ENCODE data around the gene AP1AR.
"Not testable (repeated sequence)": the region's sequence is repeated elsewhere in the genome, so short reads cannot be mapped to it uniquely, and the experiment has no call there.

AP1AR gene

DNA sequence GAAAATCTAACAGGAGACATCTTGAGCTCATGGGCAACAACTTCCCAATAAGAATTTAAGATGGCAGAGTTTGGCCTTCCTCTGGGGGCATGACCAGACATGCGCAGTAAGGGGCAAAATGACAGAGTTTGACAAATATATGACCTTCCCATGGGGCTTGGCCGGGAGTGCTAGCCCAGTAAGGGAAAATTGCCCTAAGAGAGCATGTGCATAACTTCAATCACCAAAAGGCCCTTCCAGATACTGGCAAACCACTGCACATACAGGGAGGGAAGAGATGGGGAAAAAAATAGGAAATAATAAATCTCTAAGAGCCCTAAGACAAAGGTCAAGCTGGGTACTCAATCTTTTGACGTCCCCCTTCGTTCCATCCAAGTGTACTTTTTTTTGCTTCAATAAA lies 40.7 kb downstream of the AP1AR start:
- in situ Hi-C loops (cut with MboI; ENCODE audit: low pct_unique_long_range_greater_than_20kb, low sequenced_read_pairs), result no loop called here
- DNase-seq, result no peak

DNA sequence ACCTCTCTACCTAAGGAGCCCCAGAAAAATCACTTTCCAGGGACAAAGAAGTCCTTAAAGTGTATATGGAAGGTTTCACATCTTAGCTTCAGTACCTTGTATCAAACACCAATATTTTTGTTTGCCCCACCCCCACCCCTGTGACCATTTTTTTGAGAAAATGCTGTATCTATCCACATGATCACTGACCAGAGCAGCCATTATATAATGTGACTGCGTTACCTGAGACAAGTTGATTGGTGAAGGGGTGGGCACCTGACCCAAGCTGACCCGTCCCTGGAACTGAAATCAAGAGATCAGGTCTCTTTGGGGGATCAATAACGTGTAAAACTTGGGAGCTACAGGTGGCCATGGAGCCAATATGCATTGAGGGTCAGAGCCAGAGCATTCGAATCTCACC lies 43.4 kb downstream of the AP1AR start:
- DNase-seq, result no peak
- in situ Hi-C loops (cut with MboI; ENCODE audit: low pct_unique_long_range_greater_than_20kb, low sequenced_read_pairs), result no loop called here

DNA sequence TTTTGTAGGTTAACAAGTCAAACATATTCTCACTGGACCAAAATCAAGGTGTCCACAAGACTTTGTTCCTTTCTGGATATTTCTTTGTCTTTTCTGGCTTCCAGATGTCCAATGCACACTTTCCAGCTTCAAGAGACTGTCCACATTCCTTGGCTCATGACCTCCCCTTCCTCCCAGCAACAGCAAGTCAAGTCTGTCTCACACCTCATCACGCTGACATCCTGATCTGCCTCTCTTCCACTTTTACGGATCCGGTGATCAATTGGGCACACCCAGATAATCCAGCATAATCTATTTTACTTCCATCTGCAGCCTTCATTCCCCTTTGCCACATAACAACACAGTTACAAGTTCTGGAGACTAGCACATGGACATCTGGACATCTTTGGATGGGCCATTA lies 44.5 kb downstream of the AP1AR start:
- in situ Hi-C loops (cut with MboI; ENCODE audit: low pct_unique_long_range_greater_than_20kb, low sequenced_read_pairs), result no loop called here
- DNase-seq, result no peak

DNA sequence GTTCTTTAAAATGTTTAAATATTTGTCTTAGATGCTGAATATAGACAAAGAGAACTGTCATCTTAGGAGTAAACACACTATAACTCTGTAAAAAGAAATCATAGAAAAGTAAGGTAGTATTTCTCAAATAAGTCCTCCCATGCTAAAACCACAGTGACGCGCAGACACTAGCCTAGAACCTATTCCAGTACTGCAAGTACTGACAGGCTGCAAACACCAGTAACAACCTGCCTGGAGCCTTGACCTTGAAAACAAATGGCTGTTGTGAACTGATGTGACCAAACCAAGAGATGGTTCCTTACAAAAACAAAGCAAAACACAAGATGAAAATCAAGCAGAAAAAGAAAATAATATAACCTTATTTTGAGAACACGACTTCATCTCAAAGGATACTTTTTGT lies 45.6 kb downstream of the AP1AR start:
- in situ Hi-C loops (cut with MboI; ENCODE audit: low pct_unique_long_range_greater_than_20kb, low sequenced_read_pairs), result no loop called here
- DNase-seq, result no peak

DNA sequence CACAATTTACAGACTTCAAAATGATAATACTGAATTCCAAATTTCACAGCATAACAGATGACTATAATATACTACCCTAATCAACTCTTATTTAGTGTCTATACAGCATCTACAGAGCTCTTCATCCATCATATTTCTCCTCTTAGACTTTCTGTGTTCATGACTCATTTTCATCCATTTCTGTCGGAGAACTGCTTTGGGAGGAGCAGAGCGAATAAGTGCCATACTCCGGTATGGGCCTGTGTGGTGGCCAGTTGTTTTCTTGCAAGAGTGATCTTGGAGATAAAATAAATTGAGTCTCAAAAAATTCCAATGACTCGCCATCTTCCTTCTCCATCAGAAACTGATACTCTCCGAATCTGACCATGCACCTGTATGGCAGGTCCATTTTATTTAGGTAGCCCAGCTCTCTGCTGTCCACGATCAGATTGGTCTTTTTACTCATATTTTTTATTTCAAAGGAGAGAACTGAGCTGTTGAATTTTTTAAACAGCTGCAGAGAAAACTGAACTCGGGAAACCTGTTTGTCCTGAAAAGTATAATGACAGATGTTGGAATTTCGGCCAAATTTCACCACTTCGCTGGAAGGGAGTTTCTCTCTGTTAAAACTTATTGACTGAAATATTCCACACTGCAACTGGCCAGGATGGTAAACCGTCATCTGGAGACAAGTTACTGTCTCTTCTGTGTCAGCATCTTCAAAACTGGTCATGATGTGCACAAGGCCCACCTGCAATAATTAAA lies 46.3 kb downstream of the AP1AR start:
- in situ Hi-C loops (cut with MboI; ENCODE audit: low pct_unique_long_range_greater_than_20kb, low sequenced_read_pairs), result no loop called here

DNA sequence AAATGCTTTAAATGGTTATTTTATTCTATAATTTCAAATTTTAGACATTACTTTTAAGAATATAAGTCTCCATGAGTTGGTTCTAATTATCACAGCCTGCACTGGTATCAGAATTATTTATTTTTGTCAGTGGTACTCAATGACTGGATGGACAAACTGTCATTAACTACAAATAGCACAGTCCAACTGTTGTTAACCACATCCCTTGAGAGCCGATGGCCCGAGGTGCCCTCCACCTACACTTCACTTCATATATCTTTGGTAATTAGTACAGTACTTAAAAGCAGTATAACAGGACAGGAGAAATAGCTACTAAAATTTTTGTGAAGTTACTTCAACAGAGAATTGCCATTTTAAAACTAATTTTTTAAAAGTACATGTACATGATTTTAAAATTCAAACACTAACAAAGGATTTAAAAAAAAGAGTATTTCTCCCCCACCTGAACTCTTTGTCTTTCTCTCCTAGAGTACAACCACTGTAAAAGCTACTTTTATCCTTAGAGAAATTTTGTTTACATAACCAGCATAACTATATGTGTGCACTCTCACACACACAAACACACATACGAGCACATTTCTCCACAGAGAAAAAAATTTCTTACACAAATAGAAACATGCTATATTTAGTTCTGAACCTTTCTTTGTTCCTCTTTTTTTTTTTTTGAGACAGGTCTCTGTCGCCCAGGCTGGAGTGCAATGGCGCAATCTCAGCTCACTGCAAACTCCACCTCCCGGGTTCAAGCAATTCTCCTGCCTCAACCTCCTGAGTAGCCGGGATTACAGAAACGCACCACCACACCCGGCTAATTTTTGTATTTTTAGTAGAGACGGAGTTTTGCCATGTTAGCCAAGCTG lies 47.7 kb downstream of the AP1AR start:
- DNase-seq, result peak; percentile 84
- in situ Hi-C loops (cut with MboI; ENCODE audit: low pct_unique_long_range_greater_than_20kb, low sequenced_read_pairs), result no loop called here

More for the DNA sequence above, 46.3 kb downstream of the AP1AR start:
- DNase-seq, result no peak

DNA sequence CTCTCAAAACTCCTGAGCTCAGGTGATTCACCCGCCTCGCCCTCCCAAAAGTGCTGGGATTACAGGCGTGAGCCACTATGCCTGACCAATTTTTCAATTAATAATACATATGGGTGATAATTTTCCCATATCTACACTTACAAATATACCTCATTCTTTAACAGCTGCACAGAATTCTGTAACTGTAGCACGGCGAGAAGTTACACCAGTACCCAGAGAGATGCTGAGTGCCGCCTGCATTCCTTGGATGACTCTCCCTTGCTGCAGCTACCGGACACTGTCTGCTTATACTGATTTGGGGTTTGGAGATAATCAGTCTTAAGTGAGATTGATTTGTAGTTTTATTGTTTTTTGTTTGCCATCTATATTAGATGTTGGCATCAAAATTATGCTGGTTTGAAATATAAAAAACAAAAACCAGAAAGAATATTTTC lies 48.3 kb downstream of the AP1AR start:
- in situ Hi-C loops (cut with MboI; ENCODE audit: low pct_unique_long_range_greater_than_20kb, low sequenced_read_pairs), result no loop called here
- no peak for DNase-seq

DNA sequence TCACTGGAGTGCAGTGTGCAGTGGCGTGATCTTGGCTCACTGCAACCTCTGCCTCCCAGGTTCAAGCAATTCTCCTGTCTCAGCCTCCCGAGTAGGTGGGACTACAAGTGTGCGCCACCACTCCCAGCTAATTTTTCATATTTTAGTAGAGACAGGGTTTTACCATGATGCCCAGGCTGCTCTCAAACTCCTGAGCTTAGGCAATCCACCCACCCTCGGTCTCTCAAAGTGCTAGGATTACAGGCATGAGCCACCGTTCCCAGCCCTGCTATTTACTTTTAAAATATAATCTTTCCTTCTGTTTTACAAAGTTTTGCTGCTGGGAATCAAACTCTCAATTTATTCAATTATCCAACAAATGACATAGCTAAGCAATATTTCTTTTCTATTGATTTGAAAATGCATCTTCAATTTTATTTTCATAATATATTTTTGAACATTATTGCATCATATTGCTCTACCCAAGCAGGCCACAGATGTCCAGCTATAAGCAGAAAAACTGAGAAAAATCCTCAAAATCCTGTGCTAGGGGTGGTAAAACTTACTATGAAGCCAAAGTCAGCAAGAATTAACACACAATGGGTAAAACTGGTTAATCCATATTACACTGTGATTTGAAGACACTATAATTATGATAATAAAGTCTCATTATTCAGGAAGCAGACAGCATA lies 48.9 kb downstream of the AP1AR start:
- DNase-seq, result no peak
- in situ Hi-C loops (cut with MboI; ENCODE audit: low pct_unique_long_range_greater_than_20kb, low sequenced_read_pairs), result no loop called here

DNA sequence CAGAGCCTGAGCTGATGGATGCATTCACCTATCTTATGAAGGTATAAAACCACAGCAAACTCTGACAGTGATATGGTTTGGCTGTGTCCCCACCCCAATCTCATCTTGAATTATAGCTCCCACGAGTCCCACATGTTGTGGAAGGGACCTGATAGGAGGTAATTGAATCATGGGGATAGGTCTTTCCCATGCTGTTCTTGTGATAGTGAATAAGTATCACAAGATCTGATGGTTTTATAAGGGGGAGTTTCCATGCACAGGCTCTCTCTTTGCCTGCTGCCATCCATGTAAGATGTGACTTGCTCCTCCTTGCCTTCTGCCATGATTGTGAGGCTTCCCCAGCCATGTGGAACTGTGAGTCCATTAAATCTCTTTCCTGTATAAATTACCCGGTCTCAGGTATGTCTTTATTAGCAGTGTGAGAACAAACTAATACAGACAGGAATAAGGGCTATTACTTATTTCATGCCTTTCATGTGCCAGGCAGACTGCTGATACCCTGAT lies 50.4 kb downstream of the AP1AR start:
- DNase-seq; in situ Hi-C loops (cut with MboI; ENCODE audit: low pct_unique_long_range_greater_than_20kb, low sequenced_read_pairs): not testable (repeated sequence)

DNA sequence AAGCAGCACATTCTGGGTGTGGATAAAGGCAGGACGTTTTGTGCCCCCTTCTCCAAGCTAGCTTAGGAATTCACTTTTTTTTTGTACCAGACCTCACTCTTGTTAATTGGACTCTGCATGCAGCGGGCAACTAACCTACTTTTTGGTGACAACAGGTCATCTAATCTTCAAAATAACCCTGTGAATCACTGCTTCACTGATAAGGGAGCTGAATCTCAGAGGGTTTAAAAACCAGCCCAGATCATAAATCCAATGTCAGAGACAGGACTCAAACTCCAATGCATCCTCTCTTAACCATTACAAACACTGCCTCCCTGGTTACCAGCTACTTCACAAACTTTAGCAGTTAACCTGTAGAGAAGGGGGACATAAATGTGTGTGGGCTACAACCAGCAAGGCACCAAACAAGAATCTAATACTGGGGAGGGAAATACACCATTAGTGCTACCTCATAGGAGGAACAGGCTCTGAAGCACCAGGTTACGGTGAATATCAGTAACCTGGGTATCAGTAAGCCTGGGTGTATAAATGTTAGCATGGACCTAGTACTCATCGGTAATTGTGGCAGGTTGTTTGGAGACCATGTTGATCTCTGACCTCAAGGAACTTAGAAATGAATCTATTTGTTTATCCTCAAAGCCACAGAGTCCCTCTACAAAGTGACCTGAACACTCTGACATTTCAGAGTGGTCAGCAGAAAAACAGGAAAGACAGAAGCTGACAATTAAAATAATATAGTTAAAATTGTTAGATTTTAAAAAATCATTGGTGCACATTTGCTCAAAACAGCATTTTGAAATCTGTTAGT lies 51.5 kb downstream of the AP1AR start:
- no peak for DNase-seq
- in situ Hi-C loops (cut with MboI; ENCODE audit: low pct_unique_long_range_greater_than_20kb, low sequenced_read_pairs), result no loop called here

DNA sequence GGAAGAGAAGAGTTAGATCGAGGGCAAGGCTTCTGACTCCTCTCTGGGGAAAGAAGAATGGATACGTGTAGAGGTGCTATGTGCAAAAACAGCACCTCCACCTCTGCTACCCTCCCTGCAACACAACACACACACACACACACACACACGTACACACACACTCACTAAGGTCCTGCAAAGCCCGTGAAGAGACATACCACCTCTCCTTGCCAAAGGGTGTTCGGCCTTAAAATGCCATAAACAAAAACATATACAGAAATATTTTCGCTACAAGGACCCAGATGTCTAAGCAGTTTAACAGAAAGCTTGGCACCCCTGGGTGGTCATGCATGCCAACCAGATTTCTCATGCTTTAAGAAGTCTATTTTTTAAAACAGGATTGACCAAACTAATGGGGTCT lies 52.6 kb downstream of the AP1AR start:
- DNase-seq, result no peak
- in situ Hi-C loops (cut with MboI; ENCODE audit: low pct_unique_long_range_greater_than_20kb, low sequenced_read_pairs), result no loop called here

DNA sequence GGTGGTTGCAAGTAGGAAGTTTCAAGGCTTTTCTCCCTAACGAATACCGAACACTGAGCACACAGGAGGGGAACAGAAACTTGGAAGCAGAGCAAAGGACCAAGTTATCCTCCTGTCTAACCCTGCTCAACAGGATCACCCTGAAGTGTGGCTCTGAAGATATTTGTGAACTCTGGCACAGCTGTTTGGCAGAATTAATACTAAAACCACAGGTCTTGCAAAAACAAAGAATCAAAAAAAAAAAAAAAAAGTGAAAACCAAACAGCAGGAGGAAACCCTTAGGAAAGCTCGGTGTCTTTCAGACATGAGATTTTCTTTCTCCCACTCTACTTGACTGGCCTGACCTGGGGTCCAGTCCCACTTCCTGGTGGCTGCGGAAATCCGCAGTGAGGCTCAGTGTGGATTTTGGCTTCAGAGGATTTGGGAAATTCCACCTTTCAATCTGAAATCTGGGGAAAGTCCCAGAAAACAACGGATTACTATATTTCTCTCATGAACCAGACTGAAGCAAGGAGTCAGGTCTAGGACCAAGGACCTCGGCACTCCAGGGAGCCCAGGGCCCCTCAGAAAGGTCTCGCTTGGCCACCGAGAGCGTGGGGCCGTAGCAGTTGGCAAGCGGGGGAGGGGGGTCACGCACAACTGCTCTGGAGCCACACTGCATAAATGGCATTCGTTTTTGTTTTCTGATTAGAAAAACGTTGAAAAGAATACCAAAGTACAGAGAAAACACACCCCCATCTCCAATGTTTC lies 53.2 kb downstream of the AP1AR start:
- DNase-seq, result peak; percentile 28
- in situ Hi-C loops (cut with MboI; ENCODE audit: low pct_unique_long_range_greater_than_20kb, low sequenced_read_pairs), result no loop called here

DNA sequence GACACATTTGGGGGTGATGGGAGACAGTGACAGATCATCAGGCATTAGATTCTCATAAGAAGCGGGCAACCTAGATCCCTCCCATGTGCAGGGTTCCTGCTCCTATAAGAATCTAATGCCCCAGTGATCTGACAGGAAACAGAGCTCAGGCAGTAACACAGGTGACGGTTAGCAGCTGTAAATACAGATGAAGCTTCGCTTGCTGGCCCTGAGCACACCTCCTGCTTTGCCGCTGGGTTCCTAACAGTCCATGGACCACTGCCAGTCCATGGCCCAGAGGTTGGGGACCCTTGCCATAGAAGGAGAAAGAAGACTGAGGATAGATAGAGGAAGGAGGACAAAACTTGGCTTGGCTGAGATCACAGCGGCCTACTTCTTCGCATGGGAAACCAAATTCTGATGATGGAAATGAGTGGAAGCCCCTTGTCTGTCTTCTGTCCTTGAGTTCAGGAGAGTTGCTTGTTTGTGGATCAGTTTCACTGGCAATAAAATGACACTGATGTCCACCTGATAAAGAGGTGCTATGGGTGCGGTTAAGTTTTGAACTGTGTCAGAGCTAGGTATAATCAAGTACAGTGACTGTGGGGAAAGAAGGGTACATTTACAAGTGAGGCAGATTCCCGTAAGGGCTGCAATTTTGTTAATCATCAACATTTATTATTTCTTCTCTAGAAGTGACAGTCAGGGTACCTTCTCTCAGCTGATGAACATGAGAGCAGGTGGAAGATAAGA lies 55.8 kb downstream of the AP1AR start:
- no peak for DNase-seq

DNA sequence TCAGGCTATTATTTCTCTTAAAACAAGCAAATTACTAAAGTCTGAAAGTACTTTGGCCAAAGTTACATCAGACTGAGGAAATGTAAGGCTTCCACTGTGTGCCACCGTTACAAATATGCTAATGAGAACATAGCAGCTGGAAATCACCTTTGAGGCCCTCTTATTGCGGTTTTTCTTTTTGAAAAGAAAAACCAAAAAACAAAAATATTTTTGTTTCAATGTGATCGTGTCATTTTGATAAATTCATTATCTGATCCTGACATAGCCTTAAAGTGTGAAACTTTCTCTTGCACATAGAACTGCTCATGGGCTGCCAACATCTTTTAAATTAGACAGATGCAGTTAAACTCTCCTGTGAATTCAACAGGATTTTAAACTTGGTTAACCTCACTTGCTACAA lies 56.9 kb downstream of the AP1AR start:
- DNase-seq, result no peak

More for the DNA sequence above, 55.8 kb downstream of the AP1AR start:
- in situ Hi-C loops (cut with MboI; ENCODE audit: low pct_unique_long_range_greater_than_20kb, low sequenced_read_pairs), result no loop called here

DNA sequence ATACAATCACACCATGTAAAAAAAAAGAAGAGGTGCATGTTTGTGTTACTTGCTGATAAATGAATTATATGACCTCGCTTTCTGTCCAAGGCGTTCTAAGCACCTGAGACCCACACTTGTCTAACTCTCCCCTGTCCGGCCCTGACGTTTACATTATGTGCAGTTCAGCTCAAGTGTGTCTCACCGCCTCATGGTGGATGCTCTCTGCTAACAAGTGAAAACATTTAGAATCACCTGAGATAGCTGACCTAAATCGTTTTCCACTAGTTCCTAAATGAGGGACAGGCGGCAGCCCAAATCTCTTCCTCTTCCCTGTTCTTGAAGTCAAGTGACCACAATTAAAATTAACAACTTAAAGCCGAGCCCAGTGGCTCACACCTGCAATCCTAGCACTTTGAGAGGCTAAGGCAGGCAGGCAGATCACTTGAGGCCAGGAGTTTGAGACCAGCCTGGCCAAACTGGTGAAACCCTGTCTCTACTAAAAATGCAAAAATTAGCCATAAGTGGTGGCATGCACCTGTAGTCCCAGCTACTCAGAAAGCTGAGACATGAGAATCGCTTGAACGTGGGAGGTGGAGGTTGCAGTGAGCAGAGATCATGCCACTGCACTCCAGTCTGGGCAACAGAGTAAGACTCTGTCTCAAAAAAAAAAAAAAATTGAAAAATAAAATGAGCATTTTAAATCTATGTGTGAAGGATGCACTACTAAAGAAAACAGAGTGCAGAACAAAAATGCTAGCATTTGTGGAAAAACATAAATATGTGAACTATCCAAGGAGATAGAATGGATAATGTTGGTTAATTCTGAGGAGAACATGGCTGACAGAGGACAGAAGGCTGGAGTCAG lies 58.0 kb downstream of the AP1AR start:
- in situ Hi-C loops (cut with MboI; ENCODE audit: low pct_unique_long_range_greater_than_20kb, low sequenced_read_pairs), result no loop called here
- no peak for DNase-seq

More for the DNA sequence above, 56.9 kb downstream of the AP1AR start:
- in situ Hi-C loops (cut with MboI; ENCODE audit: low pct_unique_long_range_greater_than_20kb, low sequenced_read_pairs), result no loop called here

DNA sequence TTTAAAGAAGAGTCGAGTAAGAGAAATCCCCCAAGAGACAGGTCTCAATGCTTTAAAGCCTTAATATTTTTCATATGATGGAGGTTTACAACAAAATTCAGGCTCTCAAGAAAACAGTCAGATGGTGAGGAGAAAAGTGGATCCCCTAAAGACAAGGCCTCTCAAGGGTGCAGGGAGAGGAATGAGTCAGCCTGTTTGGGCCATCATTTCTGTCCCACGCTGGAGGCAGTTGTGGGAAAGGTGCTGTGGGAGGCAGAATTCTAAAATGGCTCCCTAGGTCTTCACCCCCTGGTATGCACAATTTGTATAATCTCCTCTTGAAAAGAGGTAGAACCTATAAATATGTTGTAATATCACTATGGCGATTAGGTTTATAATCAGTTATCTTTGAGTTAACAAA lies 58.8 kb downstream of the AP1AR start:
- in situ Hi-C loops (cut with MboI; ENCODE audit: low pct_unique_long_range_greater_than_20kb, low sequenced_read_pairs), result no loop called here
- no peak for DNase-seq
